CD8-positive, alpha-beta memory T cell (primary cell): ENCODE results near the gene COL8A1. TPM values are rescaled to one million over a fixed set of nuclear protein-coding genes. Genes with fewer than 3 reads are reported as not detected.

ENCODE experiments used
- polyA plus RNA-seq: library from polyadenylated mRNA; unstranded; fragments of 300-500 nt; fragmentation: Illumina TruSeq; gene quantifications from one replicate; pipeline ENCODE4 v1.2.3, GENCODE V29; 2021
- total RNA-seq, 2 experiments: library from RNA; stranded (reverse); gene quantifications; one replicate each; pipeline ENCODE4 v1.2.3, GENCODE V29; 2021

Gene COL8A1
- total and polyA plus RNA-seq, 3 experiments from 2014 or later, result not detected

Other genes starting within 250 kb of the COL8A1 start
- 100 to 1,000 TPM; 140 to 143 TPM for gene CMSS1, start 179.3 kb downstream of the COL8A1 start, total RNA-seq
- 16.8 TPM for gene CMSS1, start 179.3 kb downstream of the COL8A1 start, polyA plus RNA-seq